Activated naive CD8-positive, alpha-beta T cell treated with anti-CD3 and anti-CD28 coated beads, Interleukin-2, amount 10 ng/mL, durations not matched to agents 7 days and 5 days (primary cell): Measurements from ENCODE around the gene SLIT1. TPM values are rescaled to one million over a fixed set of nuclear protein-coding genes. Genes with fewer than 3 reads are reported as not detected.

Source experiments
- ATAC-seq: fragments of 150-1000 bp; cut with Tn5 transposase; one replicate; pipeline ENCODE4 v1.10.0; 2021; ENCODE audit warnings: low read depth, moderate library complexity
- POLR2A ChIA-PET: fragments of 350-600 bp; sonication (Branson Sonifier 250); formaldehyde crosslinking; loops from one replicate; lab custom pipeline; 2021; ENCODE audit warnings: antibody characterized with exemption; lab: Charles Lee
- DNase-seq: peaks from one replicate; pipeline ENCODE4 v3.0.0; 2021
- H3K27ac Mint-ChIP-seq: one replicate; pipeline ENCODE4 v1.8.0; 2022; ENCODE audit warnings: mild to moderate bottlenecking, mixed read lengths
- H3K27me3 Mint-ChIP-seq: one replicate; pipeline ENCODE4 v1.8.0; 2022; ENCODE audit warnings: mild to moderate bottlenecking, moderate library complexity, mixed read lengths
- H3K36me3 Mint-ChIP-seq: one replicate; pipeline ENCODE4 v1.8.0; 2021; ENCODE audit warnings: mild to moderate bottlenecking, mixed read lengths
- H3K4me1 Mint-ChIP-seq: one replicate; pipeline ENCODE4 v1.8.0; 2021; ENCODE audit warnings: mixed read lengths
- H3K4me3 Mint-ChIP-seq: one replicate; pipeline ENCODE4 v1.8.0; 2022; ENCODE audit warnings: mild to moderate bottlenecking, moderate library complexity, mixed read lengths
- H3K9me3 Mint-ChIP-seq: one replicate; pipeline ENCODE4 v1.8.0; 2021; ENCODE audit warnings: mixed read lengths
- total RNA-seq, 2 experiments: library from RNA; stranded (reverse); gene quantifications; one replicate each; pipeline ENCODE4 v1.2.3, GENCODE V29; 2021

SLIT1 gene
- total RNA-seq, 2 experiments from 2014 or later, result 0.37 to 0.44 TPM

DNA sequence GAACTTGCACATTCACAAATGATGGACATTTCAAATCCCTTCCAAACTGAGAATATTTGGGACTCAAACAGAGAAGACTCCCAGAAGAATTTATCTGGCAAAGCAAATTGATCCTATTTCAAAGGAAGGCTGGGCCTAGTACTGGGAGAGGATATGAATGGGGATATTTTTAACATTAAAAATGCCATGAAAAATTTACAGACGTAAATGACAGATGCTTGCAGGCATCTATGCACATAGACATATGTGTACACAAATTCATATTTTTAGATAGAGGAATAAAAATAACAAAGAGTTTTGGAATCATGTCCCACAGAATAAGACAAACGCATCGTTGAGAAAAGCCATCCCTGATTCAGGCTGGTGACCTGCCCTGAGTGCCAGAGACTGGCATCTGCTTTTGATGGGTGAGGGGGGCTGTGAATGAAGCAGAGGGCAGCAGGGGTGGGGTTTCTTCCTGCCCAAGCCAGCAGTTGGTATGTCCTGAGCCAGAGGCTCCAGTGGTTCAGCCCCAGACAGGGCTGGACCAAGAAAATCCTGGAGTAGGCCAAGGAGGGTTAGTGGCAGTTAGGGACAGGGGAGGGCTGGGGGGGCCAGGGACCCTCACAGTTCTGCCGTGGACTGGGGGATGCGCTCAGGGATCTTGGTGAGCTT is 138.5 kb downstream of the SLIT1 start:
- ATAC-seq (no peak), DNase-seq (no peak)
- H3K4me1 Mint-ChIP-seq, result no peaks in the 10 kb centered on the region
- H3K4me3 Mint-ChIP-seq, result no peak overlapping the region
- H3K27me3 Mint-ChIP-seq, result peaks cover 6% of the 10 kb centered on the region
- no peak overlapping the region for H3K27ac Mint-ChIP-seq
- POLR2A ChIA-PET, result no interaction called here
- H3K9me3 Mint-ChIP-seq, result no peaks in the 10 kb centered on the region
- H3K36me3 Mint-ChIP-seq, result no peaks in the 10 kb centered on the region

DNA sequence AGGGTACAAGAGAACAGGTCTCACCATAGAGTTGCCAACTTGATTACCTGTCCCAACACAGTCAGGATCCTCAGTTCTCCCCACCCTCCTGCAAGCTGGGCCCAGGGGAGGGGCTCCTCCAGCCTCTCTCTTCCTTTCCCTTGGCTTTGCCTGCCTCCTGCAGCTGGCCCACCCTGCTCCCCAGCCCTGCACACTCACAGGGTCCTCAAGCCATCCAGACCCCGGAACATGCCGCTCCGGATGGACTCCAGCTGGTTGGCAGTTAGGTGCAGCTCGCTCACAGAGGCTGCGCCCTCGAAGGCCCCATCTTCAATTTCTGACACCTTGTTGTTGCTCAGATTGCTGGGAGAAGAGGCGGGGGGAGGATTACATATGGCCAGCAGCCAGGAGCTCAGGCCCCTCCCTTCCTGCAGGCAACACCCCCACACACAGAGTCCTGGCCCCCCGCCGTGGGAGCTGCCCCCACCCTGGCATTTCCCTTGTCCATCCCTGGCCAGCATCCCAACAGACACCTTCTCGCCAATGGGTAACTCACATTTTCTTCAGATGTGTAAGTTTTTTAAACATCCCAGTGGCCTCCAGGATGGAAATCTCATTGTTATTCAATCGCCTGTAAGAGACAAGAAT is 139.2 kb downstream of the SLIT1 start:
- no peaks in the 10 kb centered on the region for H3K36me3 Mint-ChIP-seq
- no peaks in the 10 kb centered on the region for H3K4me1 Mint-ChIP-seq
- H3K27ac Mint-ChIP-seq, result no peak overlapping the region
- POLR2A ChIA-PET, result no interaction called here
- H3K9me3 Mint-ChIP-seq, result no peaks in the 10 kb centered on the region
- no peak overlapping the region for H3K4me3 Mint-ChIP-seq
- no peak for ATAC-seq
- peaks cover 5% of the 10 kb centered on the region for H3K27me3 Mint-ChIP-seq
- no peak for DNase-seq

DNA sequence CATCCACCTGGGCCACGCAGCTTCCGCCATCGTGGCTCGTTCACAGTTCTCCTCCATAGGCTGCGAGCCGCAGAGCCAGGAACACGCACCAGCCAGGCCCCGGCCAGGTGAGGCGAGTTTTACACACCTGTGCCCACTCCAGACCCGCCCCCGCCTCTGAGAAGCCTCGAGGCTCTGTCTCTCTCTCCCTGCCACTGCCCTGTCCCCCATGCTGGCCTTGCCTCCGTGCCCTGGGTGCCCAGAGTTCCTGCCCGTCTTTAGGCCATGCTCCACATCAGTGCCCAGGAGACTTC is 142.2 kb downstream of the SLIT1 start:
- peak; percentile 14 for DNase-seq
- POLR2A ChIA-PET, result no interaction called here
- no peak overlapping the region for H3K4me3 Mint-ChIP-seq
- no peaks in the 10 kb centered on the region for H3K9me3 Mint-ChIP-seq
- H3K27ac Mint-ChIP-seq, result no peak overlapping the region
- no peaks in the 10 kb centered on the region for H3K4me1 Mint-ChIP-seq
- no peaks in the 10 kb centered on the region for H3K36me3 Mint-ChIP-seq
- H3K27me3 Mint-ChIP-seq, result peaks cover 3% of the 10 kb centered on the region
- no peak for ATAC-seq

DNA sequence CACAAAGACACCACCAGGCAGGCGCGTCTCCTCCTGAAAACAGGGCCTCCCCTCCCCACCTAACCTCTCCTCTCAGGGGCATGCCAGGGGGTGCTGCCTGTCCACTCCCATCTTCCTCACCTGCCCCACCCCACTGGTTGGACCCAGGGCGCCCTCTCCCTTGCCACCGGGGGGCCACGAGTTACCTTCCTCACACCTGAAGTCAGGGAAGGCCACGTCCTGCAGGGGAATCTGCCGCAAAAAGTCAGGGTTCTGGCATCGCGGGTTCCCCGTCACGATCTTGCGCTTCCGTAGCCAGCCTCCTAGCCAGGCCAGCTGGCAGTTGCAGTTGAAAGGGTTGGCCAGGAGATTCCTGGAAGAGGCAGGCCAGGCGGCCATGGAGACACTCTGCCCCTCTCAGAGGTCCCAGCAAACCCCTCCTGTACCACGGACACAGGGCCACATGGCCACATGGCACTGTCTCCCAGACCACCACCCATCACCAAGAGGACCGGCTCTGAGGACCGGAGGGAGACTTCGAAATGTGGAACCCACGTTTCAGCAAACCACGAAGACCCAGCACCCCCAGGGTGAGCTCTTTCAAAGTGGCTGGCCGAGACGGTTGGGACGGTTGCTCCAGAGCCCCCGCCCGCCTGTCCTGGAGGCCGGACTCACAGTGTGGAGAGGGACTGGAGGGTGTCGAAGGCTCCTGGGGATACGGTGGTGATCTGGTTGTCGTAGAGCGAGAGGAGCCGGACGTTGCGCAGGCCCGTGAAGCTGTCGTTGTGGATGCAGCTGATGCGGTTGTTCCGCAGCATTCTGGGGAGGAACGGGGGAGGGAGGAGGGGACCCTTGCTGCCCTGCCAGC is 142.8 kb downstream of the SLIT1 start:
- Mint-ChIP-seq H3K36me3 (no peaks in the 10 kb centered on the region), H3K4me3 (no peak overlapping the region), H3K4me1 (peaks cover 3% of the 10 kb centered on the region), H3K27ac (no peak overlapping the region), H3K27me3 (peaks cover 4% of the 10 kb centered on the region), H3K9me3 (no peaks in the 10 kb centered on the region)
- ATAC-seq (no peak), DNase-seq (peak; percentile 14)
- POLR2A ChIA-PET, result no interaction called here

DNA sequence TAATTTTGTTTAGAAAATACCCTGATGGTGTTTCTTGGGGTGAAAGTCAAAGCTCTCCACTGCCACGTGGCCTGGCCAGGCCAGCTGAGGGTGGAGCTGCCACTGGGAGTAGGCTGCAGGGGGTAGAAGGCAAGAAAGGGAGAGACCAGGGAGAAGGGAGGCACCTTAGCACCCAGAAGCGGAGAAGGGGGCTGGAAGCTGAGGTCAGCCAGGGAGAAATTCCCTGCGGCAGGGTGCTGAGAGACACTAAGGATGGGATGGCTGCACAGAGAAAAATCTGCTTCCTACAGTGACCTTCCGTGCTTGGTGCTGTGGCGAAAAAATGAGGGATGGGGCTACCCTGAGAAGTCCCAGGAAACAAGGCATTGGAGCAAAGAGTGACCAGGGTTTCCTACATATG is 143.7 kb downstream of the SLIT1 start:
- DNase-seq, result peak; percentile 6
- peaks cover 10% of the 10 kb centered on the region for H3K4me1 Mint-ChIP-seq
- H3K27ac Mint-ChIP-seq, result no peak overlapping the region
- H3K9me3 Mint-ChIP-seq, result no peaks in the 10 kb centered on the region
- H3K4me3 Mint-ChIP-seq, result no peak overlapping the region
- H3K36me3 Mint-ChIP-seq, result no peaks in the 10 kb centered on the region
- POLR2A ChIA-PET, result no interaction called here
- peaks cover 4% of the 10 kb centered on the region for H3K27me3 Mint-ChIP-seq
- ATAC-seq, result no peak

DNA sequence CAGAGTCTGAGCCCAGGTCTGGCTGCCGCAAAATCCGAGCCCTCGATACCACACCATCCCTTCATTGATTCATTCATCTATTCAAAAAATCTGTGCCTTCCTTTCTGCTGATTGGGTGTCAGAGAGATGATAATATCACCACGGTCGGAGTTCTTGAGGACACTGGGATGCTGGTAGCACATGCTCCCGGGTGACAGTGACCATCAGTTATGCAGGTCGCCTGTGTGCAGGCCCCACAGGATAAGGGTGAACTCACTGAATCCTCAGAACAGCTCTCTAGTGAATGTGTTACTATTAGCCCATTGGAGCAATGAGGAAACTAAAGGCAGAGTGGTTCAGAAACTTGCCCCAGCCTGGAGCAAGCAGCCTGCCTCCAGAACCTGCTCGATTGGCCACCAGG is 145.1 kb downstream of the SLIT1 start:
- Mint-ChIP-seq H3K4me3 (no peak overlapping the region), H3K4me1 (peaks cover 10% of the 10 kb centered on the region), H3K9me3 (no peaks in the 10 kb centered on the region), H3K36me3 (no peaks in the 10 kb centered on the region), H3K27ac (no peak overlapping the region), H3K27me3 (peaks cover 10% of the 10 kb centered on the region)
- ATAC-seq (no peak), DNase-seq (no peak)
- POLR2A ChIA-PET, result no interaction called here

DNA sequence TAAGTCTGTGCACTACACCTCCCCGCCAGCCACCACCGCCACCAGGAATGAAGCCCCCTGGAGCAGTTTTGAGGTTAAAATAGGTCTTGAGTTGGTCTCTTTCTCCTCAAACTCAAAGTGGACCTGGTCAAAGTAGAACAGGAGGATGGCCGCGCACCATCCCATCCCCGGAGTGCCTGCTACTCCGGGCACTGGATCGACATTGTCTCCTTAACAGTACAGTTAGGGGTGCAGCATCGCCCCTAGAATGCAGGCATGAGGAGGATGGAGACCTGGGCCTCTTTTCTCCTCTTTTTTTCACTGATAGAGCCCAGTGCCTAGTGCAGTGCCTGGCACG is 145.5 kb downstream of the SLIT1 start:
- Mint-ChIP-seq H3K27me3 (peaks cover 12% of the 10 kb centered on the region), H3K4me1 (peaks cover 10% of the 10 kb centered on the region), H3K27ac (no peak overlapping the region), H3K9me3 (no peaks in the 10 kb centered on the region), H3K4me3 (no peak overlapping the region), H3K36me3 (no peaks in the 10 kb centered on the region)
- no peak for ATAC-seq
- no peak for DNase-seq
- POLR2A ChIA-PET, result no interaction called here

DNA sequence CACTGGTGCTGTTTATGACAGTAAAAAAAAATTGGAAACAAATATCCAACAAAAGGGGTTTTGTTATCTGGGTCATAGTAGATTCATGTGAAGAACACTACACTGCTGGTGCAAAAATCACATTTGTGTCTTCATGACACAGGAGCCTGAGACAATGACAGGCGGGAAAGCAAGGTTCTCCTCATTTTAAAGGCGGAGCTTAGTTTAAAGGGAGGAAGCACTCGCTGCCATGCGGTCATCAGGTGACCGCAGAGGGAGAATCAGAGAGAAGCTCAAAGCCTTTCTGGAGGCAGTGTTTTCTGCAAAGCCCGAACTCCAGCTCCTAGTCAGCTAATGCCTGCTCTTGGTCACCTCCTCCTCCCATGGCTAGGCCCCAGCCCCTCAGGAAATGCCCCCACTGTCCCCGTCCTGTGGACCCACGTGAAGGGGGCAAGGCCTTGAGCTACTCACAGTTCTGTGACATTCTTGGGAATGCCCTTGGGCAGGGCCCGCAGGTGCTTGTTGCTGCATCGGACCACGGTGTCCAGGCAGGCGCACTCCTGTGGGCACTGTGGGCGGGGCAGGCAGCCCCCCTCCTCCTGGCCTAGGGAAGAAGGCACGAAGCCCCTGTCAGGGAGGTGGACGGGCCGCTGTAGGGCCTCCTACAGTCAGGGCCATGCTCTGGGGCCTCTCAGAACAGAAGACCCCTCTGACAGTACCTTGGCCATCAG is 146.1 kb downstream of the SLIT1 start:
- POLR2A ChIA-PET, result no interaction called here
- ATAC-seq, result no peak
- Mint-ChIP-seq H3K27me3 (peaks cover 17% of the 10 kb centered on the region), H3K4me3 (no peak overlapping the region), H3K36me3 (no peaks in the 10 kb centered on the region), H3K27ac (no peak overlapping the region), H3K4me1 (peaks cover 10% of the 10 kb centered on the region), H3K9me3 (no peaks in the 10 kb centered on the region)
- peak; percentile 15 for DNase-seq

DNA sequence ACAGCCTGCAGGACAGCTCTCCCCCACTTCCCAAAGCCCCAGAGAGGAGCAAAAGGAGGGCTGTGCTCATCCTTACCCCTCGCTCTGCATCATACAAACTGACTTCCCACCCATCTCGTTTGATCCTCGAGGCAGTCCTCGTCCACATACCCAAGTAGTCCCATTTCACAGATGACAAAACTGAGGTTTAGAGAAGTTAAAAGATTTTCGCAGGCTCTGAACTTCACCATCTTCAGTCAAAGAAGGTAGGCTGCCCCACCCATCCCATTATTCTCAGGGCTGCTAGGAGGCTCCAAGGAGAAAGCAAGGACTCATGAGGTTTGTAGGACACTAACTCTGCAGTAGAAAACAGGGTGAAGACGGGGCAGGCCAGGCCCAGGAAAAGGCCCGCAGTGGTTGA is 147.1 kb downstream of the SLIT1 start:
- ATAC-seq (no peak), DNase-seq (peak; percentile 10)
- Mint-ChIP-seq H3K4me1 (peaks cover 10% of the 10 kb centered on the region), H3K36me3 (no peaks in the 10 kb centered on the region), H3K9me3 (no peaks in the 10 kb centered on the region), H3K27me3 (peaks cover 17% of the 10 kb centered on the region), H3K27ac (no peak overlapping the region), H3K4me3 (no peak overlapping the region)
- POLR2A ChIA-PET, result no interaction called here

DNA sequence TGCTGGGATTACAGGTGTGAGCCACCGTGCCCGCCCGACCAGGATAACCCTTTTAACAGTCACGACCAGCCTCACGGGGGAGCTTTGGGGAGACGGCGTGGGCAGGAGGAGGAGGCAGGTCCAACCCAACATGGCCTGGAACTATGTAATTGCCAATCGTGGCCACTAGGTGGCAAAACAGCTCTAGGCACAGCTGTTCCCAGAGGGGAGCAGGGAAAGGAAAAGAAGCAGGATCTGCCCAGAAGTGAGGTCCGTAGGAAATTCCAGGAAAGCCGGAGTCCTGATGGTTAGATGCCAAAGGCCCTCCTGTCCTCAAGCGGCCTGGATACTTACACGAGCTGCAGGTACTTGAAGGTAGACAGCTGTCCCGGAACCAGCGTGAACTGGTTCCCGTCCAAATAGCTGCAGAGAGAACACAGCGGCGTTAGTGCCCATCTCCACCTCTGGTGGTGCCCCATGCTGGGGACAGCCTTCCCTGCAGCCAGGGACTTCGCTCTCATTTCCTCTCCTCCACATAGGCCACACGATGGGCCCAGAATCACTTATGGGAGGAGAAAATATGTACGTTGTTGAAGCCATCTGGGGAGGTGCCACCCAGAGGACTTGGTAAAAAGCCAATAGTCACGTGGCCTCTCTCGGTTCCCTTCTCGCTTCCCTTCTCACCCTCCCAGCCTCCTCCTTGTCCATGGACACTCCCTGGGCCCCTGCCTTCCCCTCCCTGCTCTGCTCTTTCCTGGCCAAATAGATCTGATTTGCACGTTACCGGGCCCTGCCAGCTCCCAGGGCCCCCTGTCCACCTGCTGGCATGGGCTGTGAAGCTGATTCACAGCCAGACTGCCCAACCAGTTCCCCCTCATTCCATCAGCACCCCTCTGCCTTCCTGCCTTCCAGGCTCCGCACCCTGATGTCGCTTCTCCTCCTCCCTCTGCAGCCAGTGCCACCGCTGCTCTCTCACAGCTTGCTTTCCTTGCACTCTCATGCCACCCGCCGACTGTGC is 148.1 kb downstream of the SLIT1 start:
- Mint-ChIP-seq H3K36me3 (no peaks in the 10 kb centered on the region), H3K27ac (peak overlapping the region; percentile 10), H3K27me3 (peaks cover 18% of the 10 kb centered on the region), H3K4me1 (peaks cover 10% of the 10 kb centered on the region), H3K9me3 (no peaks in the 10 kb centered on the region), H3K4me3 (peak overlapping the region; percentile 69)
- ATAC-seq, result peak; percentile 87
- POLR2A ChIA-PET, result no interaction called here
- peak; percentile 69 for DNase-seq

DNA sequence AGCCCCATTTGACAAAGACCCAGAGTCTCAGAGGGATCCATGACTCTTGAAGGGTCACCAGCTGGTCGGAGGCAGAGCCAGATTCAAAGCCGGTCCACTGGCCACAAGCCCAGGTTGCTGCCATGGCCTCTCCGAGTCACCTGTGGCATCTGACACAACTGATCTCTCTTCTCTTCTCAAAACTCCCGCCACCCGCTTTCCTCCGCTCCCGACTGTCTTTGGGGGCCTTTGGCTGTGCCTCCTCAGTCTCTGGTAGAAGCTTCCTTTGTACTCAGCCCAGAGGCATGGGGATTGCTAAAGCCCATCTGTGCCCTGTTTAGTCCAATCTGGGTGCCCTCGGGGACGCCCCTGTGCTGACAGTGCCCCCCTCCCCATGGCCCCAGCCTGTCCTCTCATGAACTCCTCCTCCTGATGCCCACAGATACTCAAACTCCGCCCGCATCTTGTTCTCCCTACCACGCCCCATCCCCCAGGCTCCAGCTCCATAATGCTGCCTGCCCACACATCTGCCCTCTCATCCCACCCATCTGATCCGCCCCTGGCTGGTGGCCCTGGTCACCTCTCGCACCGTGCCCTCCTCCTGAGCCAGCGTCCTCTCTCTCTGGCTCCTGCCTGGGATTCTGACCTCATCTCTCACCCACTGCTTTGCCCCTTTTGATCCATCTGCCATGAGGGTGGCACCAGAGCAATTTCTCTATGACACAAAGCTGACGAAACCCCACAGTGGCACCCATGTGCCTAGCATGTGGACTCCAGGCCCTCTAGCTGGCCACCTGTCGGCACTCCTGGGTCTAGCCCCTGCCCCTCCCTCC is 150.6 kb downstream of the SLIT1 start:
- POLR2A ChIA-PET, result no interaction called here
- Mint-ChIP-seq H3K4me1 (peaks cover 10% of the 10 kb centered on the region), H3K9me3 (no peaks in the 10 kb centered on the region), H3K4me3 (no peak overlapping the region), H3K27ac (no peak overlapping the region), H3K27me3 (peaks cover 19% of the 10 kb centered on the region), H3K36me3 (no peaks in the 10 kb centered on the region)
- DNase-seq (peak; percentile 13), ATAC-seq (no peak)

DNA sequence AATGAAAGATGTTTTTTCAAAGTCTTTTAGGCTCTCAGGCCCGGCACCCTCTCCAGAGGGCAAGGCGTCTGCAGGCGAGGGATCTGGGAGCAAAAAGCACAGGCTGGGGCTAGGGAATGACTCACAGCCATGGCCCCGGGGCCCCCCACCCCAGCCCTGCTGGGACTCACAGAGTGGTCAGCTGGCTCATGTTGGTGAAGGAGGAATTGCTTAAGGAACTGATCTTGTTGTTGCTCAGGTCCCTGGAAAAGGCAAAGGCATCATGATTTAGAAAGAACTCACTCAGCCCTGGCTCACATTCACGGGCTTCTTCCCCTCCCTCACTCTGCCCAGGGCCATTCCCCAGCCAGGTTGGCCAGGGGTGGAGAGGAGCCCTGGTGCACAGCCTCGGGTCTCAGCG is 151.5 kb downstream of the SLIT1 start:
- DNase-seq, result peak; percentile 14
- H3K4me1 Mint-ChIP-seq, result peaks cover 10% of the 10 kb centered on the region
- H3K4me3 Mint-ChIP-seq, result no peak overlapping the region
- ATAC-seq, result no peak
- no peaks in the 10 kb centered on the region for H3K36me3 Mint-ChIP-seq
- H3K9me3 Mint-ChIP-seq, result no peaks in the 10 kb centered on the region
- H3K27me3 Mint-ChIP-seq, result peaks cover 21% of the 10 kb centered on the region
- H3K27ac Mint-ChIP-seq, result no peak overlapping the region
- POLR2A ChIA-PET, result no interaction called here
